GM19372 (cell line): ENCODE measurements around the gene NPY1R.

Experiments used
- ATAC-seq: cut with Tn5 transposase; IDR thresholded peaks from one replicate; pipeline ENCODE4 v1.9.1; 2021; ENCODE audit warnings: mild to moderate bottlenecking, low read depth, moderate library complexity; ENCODE audit not compliant: unreplicated experiment

NPY1R gene

GRCh38 chr4:163332526-163333406 is at the start of gene NPY1R:
Gene NPY1R (minus strand): TSS chr4:163332596. CDS start chr4:163326554, 6,042 bp downstream.
- peak; percentile 72 for ATAC-seq

GRCh38 chr4:163380703-163381102 is 48.3 kb upstream of the NPY1R start:
- no peak for ATAC-seq

- ATAC-seq: no peak
Observed at GRCh38 chr4:163378661-163379060, 46.3 kb upstream of the NPY1R start.

GRCh38 chr4:163372029-163372428 is 39.6 kb upstream of the NPY1R start:
- no peak for ATAC-seq

- no peak for ATAC-seq
Observed at GRCh38 chr4:163367651-163368050, 35.3 kb upstream of the NPY1R start.

- ATAC-seq: no peak
Observed at GRCh38 chr4:163356104-163356503, 23.7 kb upstream of the NPY1R start.

- ATAC-seq: no peak
Observed at GRCh38 chr4:163353054-163353453, 20.7 kb upstream of the NPY1R start.

GRCh38 chr4:163350672-163351071 is 18.3 kb upstream of the NPY1R start:
- no peak for ATAC-seq

GRCh38 chr4:163344147-163345125 is 12.0 kb upstream of the NPY1R start:
- ATAC-seq: no peak

GRCh38 chr4:163343604-163344146 is 11.3 kb upstream of the NPY1R start, which contains the start of gene NPY5R:
Gene NPY5R (plus strand): TSS chr4:163343892. CDS start chr4:163350274, 6,382 bp downstream.
- ATAC-seq: no peak

- no peak for ATAC-seq
Observed at GRCh38 chr4:163335384-163335783, 3.0 kb upstream of the NPY1R start.

- no peak for ATAC-seq
Observed at GRCh38 chr4:163331629-163332376, 593 bp downstream of the NPY1R start.

GRCh38 chr4:163330916-163331628 is 1.3 kb downstream of the NPY1R start:
- ATAC-seq: no peak

GRCh38 chr4:163317110-163317509 is 15.3 kb downstream of the NPY1R start:
- no peak for ATAC-seq

- ATAC-seq: no peak
Observed at GRCh38 chr4:163309466-163309865, 22.9 kb downstream of the NPY1R start.

- ATAC-seq: no peak
Observed at GRCh38 chr4:163303069-163303468, 29.3 kb downstream of the NPY1R start.

GRCh38 chr4:163300445-163300844 is 32.0 kb downstream of the NPY1R start:
- no peak for ATAC-seq

GRCh38 chr4:163295138-163295537 is 37.3 kb downstream of the NPY1R start:
- no peak for ATAC-seq

GRCh38 chr4:163284304-163284703 is 48.1 kb downstream of the NPY1R start:
- no peak for ATAC-seq
